WTC11 (cell line): Measurements from ENCODE around the gene MIA2. TPM values are rescaled to one million over a fixed set of nuclear protein-coding genes. Genes with fewer than 3 reads are reported as not detected.

ENCODE experiments used
- ATAC-seq: fragments of 200-7000 bp; cut with Tn5 transposase; 2 replicates; pipeline ENCODE4 v1.10.0; 2021; ENCODE audit warnings: mild to moderate bottlenecking, moderate library complexity
- CTCF ChIA-PET: fragments of 300-600 bp; sonication (Branson Sonifier 250); formaldehyde crosslinking; loops from one replicate; lab custom pipeline; 2021; ENCODE audit warnings: antibody characterized with exemption; lab: Charles Lee
- POLR2A ChIA-PET: fragments of 350-600 bp; sonication (Branson Sonifier 250); formaldehyde crosslinking; loops from one replicate; lab custom pipeline; 2021; ENCODE audit warnings: antibody characterized with exemption; lab: Charles Lee
- DNase-seq: peaks from one replicate; pipeline ENCODE4 v3.0.0; 2021; ENCODE audit warnings: low spot score
- H3K27ac Mint-ChIP-seq: 2 replicates; pipeline ENCODE4 v1.8.0; 2021; ENCODE audit warnings: mixed read lengths
- H3K27me3 Mint-ChIP-seq: 2 replicates; pipeline ENCODE4 v1.8.0; 2021; ENCODE audit warnings: low read depth, mild to moderate bottlenecking, moderate library complexity, mixed read lengths
- H3K36me3 Mint-ChIP-seq: 2 replicates; pipeline ENCODE4 v1.8.0; 2021; ENCODE audit warnings: mixed read lengths
- H3K4me1 Mint-ChIP-seq: 2 replicates; pipeline ENCODE4 v1.8.0; 2022; ENCODE audit warnings: mixed read lengths
- H3K4me3 Mint-ChIP-seq: 2 replicates; pipeline ENCODE4 v1.8.0; 2021; ENCODE audit warnings: mild to moderate bottlenecking, moderate library complexity, mixed read lengths
- H3K9me3 Mint-ChIP-seq: 2 replicates; pipeline ENCODE4 v1.8.0; 2021; ENCODE audit warnings: mixed read lengths
- AFF4 ChIP-seq: sonication (generic); formaldehyde crosslinking; IDR thresholded peaks from 2 replicates; pipeline ENCODE4 v1.8.1; 2023; ENCODE audit warnings: mild to moderate bottlenecking, missing genetic modification reagents, borderline replicate concordance
- ATF3 ChIP-seq: sonication (generic); formaldehyde crosslinking; conservative IDR thresholded peaks from 2 replicates; pipeline ENCODE4 v1.8.1; 2022; ENCODE audit warnings: mild to moderate bottlenecking, missing genetic modification reagents
- CREB1 ChIP-seq: sonication (generic); formaldehyde crosslinking; IDR thresholded peaks from 2 replicates; pipeline ENCODE4 v1.8.0; 2023; ENCODE audit warnings: mild to moderate bottlenecking, missing genetic modification reagents
- HMGA2 ChIP-seq: fragments of 250-450 bp; sonication (Bioruptor Pico); IDR thresholded peaks from 2 replicates; pipeline ENCODE4 v1.4.0; 2021; ENCODE audit warnings: mild to moderate bottlenecking, moderate library complexity
- IRF2 ChIP-seq: sonication (generic); formaldehyde crosslinking; IDR thresholded peaks from 2 replicates; pipeline ENCODE4 v1.8.0; 2022; ENCODE audit warnings: low read depth, missing genetic modification reagents, borderline replicate concordance
- MAX ChIP-seq: sonication (generic); formaldehyde crosslinking; IDR thresholded peaks from 2 replicates; pipeline ENCODE4 v1.8.0; 2022; ENCODE audit warnings: mild to moderate bottlenecking, missing genetic modification reagents
- NR2C2 ChIP-seq: sonication (generic); formaldehyde crosslinking; IDR thresholded peaks from 2 replicates; pipeline ENCODE4 v1.8.0; 2022; ENCODE audit warnings: mild to moderate bottlenecking, missing genetic modification reagents
- RELA ChIP-seq: sonication (generic); formaldehyde crosslinking; IDR thresholded peaks from 2 replicates; pipeline ENCODE4 v1.8.1; 2022; ENCODE audit warnings: missing genetic modification reagents, mild to moderate bottlenecking, borderline replicate concordance
- TEAD4 ChIP-seq: sonication (generic); formaldehyde crosslinking; IDR thresholded peaks from 2 replicates; pipeline ENCODE4 v1.8.0; 2022; ENCODE audit warnings: mild to moderate bottlenecking, missing genetic modification reagents
- TP53 ChIP-seq: sonication (generic); formaldehyde crosslinking; IDR thresholded peaks from 2 replicates; pipeline ENCODE4 v1.8.1; 2023; ENCODE audit warnings: mild to moderate bottlenecking, missing genetic modification reagents
- ZBTB21 ChIP-seq: sonication (generic); formaldehyde crosslinking; IDR thresholded peaks from 2 replicates; pipeline ENCODE4 v1.8.1; 2023; ENCODE audit warnings: mild to moderate bottlenecking, missing genetic modification reagents, borderline replicate concordance
- ZNF138 ChIP-seq: sonication (generic); formaldehyde crosslinking; conservative IDR thresholded peaks from 2 replicates; pipeline ENCODE4 v1.8.1; 2022; ENCODE audit warnings: mild to moderate bottlenecking, moderate library complexity, missing genetic modification reagents
- ZNF232 ChIP-seq: sonication (generic); formaldehyde crosslinking; IDR thresholded peaks from 2 replicates; pipeline ENCODE4 v1.8.0; 2022; ENCODE audit warnings: mild to moderate bottlenecking, missing genetic modification reagents
- ZNF425 ChIP-seq: fragments of 250-450 bp; sonication (Bioruptor Pico); conservative IDR thresholded peaks from 2 replicates; pipeline ENCODE4 v1.9.0; 2021; ENCODE audit warnings: mild to moderate bottlenecking
- ZNF671 ChIP-seq: fragments of 250-450 bp; sonication (Bioruptor Pico); IDR thresholded peaks from 2 replicates; pipeline ENCODE4 v1.8.0; 2021; ENCODE audit warnings: mild to moderate bottlenecking
- total RNA-seq: library from RNA; stranded (reverse); gene quantifications from 3 replicates; pipeline ENCODE4 v1.2.3, GENCODE V29; 2021
- TF ChIP-seq, protein P1 (sequence below): sonication (generic); formaldehyde crosslinking; IDR thresholded peaks from 2 replicates; pipeline ENCODE4 v1.8.1; 2023; ENCODE audit warnings: mild to moderate bottlenecking, moderate library complexity, missing genetic modification reagents

MIA2 gene
- total RNA-seq, 1 experiment from 2014 or later, result 11.3 TPM

DNA sequence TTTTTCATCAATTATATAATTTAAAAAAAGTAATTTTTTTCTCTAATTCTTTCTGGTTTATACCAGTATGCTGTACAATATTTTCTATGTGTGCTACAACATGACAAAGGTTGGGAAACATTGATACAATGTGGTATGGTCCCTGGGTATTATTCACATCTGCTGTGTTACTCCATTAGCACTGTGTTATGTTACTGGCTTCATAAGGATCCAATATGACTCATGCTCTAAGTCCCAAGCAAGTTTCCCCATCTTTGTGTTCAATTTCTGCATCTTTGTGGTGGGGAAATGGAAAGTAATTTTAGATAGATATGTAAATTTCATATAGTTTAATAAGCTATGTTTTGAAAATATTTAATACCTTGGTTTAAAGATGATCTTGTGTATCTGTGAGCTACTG is 162.7 kb downstream of the MIA2 start:
- ChIA-PET POLR2A (no interaction called here), CTCF (interaction anchor here (2.1 kb wide), 1 partner anchor 165 kb away, joined by 5 read pairs; no protein-coding TSS in a partner anchor)
- Mint-ChIP-seq H3K36me3 (no peaks in the 10 kb centered on the region), H3K27ac (no peak overlapping the region), H3K4me3 (no peak overlapping the region), H3K9me3 (no peaks in the 10 kb centered on the region), H3K27me3 (no peaks in the 10 kb centered on the region), H3K4me1 (no peaks in the 10 kb centered on the region)
- TF ChIP-seq ATF3 (CRISPR knock-in tag), result no peak
- no peak for TF ChIP-seq CREB1 (CRISPR knock-in tag)
- no peak for TF ChIP-seq ZNF232
- no peak for TF ChIP-seq IRF2 (CRISPR knock-in tag)
- no peak for TF ChIP-seq AFF4 (CRISPR knock-in tag)
- ATAC-seq (no peak), DNase-seq (no peak)

GRCh38 chr14:39398382-39398781 is 164.7 kb downstream of the MIA2 start:
- DNase-seq (no peak), ATAC-seq (no peak)
- ChIA-PET POLR2A (interaction anchor here (0.7 kb wide), 1 partner anchor 33 kb away, joined by 10 read pairs; no protein-coding TSS in a partner anchor), CTCF (no interaction called here)
- TF ChIP-seq TP53 (CRISPR knock-in tag) (no peak), MAX (CRISPR knock-in tag) (no peak), TEAD4 (CRISPR knock-in tag) (no peak), NR2C2 (CRISPR knock-in tag) (no peak), ZNF671 (CRISPR knock-in tag) (no peak), ZNF425 (no peak), HMGA2 (CRISPR knock-in tag) (no peak), ZNF138 (no peak), ZBTB21 (CRISPR knock-in tag) (no peak), RELA (no peak)
- TF ChIP-seq, protein P1, sequence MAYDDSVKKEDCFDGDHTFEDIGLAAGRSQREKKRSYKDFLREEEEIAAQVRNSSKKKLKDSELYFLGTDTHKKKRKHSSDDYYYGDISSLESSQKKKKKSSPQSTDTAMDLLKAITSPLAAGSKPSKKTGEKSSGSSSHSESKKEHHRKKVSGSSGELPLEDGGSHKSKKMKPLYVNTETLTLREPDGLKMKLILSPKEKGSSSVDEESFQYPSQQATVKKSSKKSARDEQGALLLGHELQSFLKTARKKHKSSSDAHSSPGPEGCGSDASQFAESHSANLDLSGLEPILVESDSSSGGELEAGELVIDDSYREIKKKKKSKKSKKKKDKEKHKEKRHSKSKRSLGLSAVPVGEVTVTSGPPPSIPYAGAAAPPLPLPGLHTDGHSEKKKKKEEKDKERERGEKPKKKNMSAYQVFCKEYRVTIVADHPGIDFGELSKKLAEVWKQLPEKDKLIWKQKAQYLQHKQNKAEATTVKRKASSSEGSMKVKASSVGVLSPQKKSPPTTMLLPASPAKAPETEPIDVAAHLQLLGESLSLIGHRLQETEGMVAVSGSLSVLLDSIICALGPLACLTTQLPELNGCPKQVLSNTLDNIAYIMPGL (CRISPR knock-in tag), result no peak
- no peaks in the 10 kb centered on the region for H3K4me1 Mint-ChIP-seq
- peaks cover 3% of the 10 kb centered on the region; the same call in 1 of the 2 replicates for H3K36me3 Mint-ChIP-seq
- H3K27ac Mint-ChIP-seq, result no peak overlapping the region
- H3K27me3 Mint-ChIP-seq, result no peaks in the 10 kb centered on the region
- no peak overlapping the region for H3K4me3 Mint-ChIP-seq
- H3K9me3 Mint-ChIP-seq, result no peaks in the 10 kb centered on the region
